CD4-positive, alpha-beta T cell treated with Interferon alpha-2 for 1 hour (primary cell): ENCODE data around the gene MRPL33.

Source experiments
- DNase-seq, 2 donors: peaks; one replicate each; pipeline ENCODE4 v3.0.0-alpha.2; 2020 to 2022

MRPL33 gene

GRCh38 chr2:27779417-27780055, 8.0 kb downstream of the MRPL33 start:
- no peak for DNase-seq

GRCh38 chr2:27781496-27781895, 10.0 kb downstream of the MRPL33 start:
- DNase-seq: no peak

GRCh38 chr2:27782701-27783100, 11.2 kb downstream of the MRPL33 start:
- DNase-seq: no peak

GRCh38 chr2:27790796-27791195, 19.3 kb downstream of the MRPL33 start:
- DNase-seq: no peak

- no peak for DNase-seq
These were observed 21.2 kb downstream of the MRPL33 start for GRCh38 chr2:27792759-27793158.

- DNase-seq: no peak
These were observed 23.7 kb downstream of the MRPL33 start for GRCh38 chr2:27795093-27795834.

GRCh38 chr2:27795868-27796277, 24.4 kb downstream of the MRPL33 start:
- DNase-seq: no peak

GRCh38 chr2:27796791-27797765, 25.6 kb downstream of the MRPL33 start:
- DNase-seq: no peak

GRCh38 chr2:27797841-27798240, 26.3 kb downstream of the MRPL33 start:
- no peak for DNase-seq

GRCh38 chr2:27798486-27798885, 27.0 kb downstream of the MRPL33 start:
- no peak for DNase-seq

- no peak for DNase-seq
These were observed 27.6 kb downstream of the MRPL33 start for GRCh38 chr2:27798948-27799645.

- no peak for DNase-seq
These were observed 28.1 kb downstream of the MRPL33 start for GRCh38 chr2:27799646-27800010.

- DNase-seq: no peak
These were observed 29.3 kb downstream of the MRPL33 start for GRCh38 chr2:27800856-27801255.

- no peak for DNase-seq
These were observed 31.0 kb downstream of the MRPL33 start for GRCh38 chr2:27802547-27802946.

- DNase-seq: no peak
These were observed 31.5 kb downstream of the MRPL33 start for GRCh38 chr2:27803046-27803445.

GRCh38 chr2:27804146-27804545, 32.6 kb downstream of the MRPL33 start:
- DNase-seq: no peak

- DNase-seq: no peak
These were observed 33.7 kb downstream of the MRPL33 start for GRCh38 chr2:27805180-27805579.

- DNase-seq: no peak
These were observed 35.0 kb downstream of the MRPL33 start for GRCh38 chr2:27806311-27807059.

- peak in 1 of 2 donors; percentile 12 for DNase-seq
These were observed 36.0 kb downstream of the MRPL33 start for GRCh38 chr2:27807476-27807875.

- no peak for DNase-seq
These were observed 36.9 kb downstream of the MRPL33 start for GRCh38 chr2:27808418-27808817.

- DNase-seq: no peak
These were observed 37.5 kb downstream of the MRPL33 start for GRCh38 chr2:27808984-27809383.

GRCh38 chr2:27809761-27810241, 38.3 kb downstream of the MRPL33 start:
- DNase-seq: no peak
